ENCODE measurements around the gene RAD23A.
A peak's percentile ranks its signal among the peaks of the same experiment; 100 is the strongest.
"Not testable (repeated sequence)": the region's sequence is repeated elsewhere in the genome, so short reads cannot be mapped to it uniquely, and the experiment has no call there.

The RAD23A gene

DNA sequence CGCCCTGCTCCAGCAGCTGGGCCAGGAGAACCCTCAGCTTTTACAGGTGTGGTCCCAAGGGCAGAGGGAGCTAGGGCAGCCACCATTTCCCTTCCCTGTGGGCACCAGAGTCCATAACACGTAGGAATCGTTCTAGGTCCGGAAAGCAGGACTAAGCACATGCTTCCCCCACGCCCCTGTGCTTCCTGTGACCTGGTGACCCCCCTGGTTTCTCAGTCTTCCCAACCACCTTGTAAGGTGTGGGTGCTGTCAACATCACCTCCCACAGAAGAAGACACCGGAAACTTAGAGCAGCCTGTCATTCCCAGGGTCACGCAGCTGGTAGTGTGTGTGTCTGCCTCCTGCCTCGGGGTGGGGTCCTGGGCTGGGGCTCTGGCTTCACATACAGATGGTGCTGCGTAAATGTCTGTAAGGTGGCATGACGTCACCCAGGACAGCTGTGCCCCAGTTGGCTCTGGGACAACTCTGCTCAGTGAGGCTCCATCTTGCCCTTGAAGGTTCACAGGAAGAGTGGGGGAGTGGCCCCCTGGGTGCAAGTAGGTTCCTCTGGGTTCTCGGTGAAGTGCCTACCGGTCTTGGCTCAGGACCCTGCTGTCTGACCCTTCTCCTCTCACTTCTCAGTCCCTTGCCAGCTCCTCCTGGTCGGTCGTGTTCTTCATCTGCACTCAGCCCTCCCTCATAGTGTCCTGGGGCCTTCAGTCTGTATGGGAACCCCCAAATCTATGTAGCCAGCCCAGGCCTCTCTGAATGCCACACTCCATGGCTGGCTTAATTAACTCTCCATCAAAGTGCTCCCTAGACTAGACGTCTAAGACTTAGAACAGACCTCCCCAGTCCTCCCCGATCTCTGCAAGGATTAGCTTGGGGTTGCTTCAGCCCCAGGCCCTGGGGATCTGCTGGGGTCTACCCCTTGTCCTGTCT is 4.0 kb downstream of the RAD23A start:
- peaks cover 36 to 44% of the 10 kb centered on the region in 2 donors for H3K36me3 ChIP-seq (ENCODE audit: control insufficient read depth in 2 of 2, insufficient read depth in 2 of 2, low read length in 2 of 2)
- peaks cover 35% of the 10 kb centered on the region for H3K4me1 ChIP-seq (ENCODE audit: control insufficient read depth, insufficient read depth, low read length)
- no peaks in the 10 kb centered on the region for H3K9me3 ChIP-seq (ENCODE audit: control insufficient read depth in 2 of 2, low read length in 2 of 2)
- H3K9ac ChIP-seq (ENCODE audit: low read length in 2 of 2) = no peak overlapping the region
- no peaks in the 10 kb centered on the region for H3K27me3 ChIP-seq (ENCODE audit: control insufficient read depth in 1 of 2, insufficient read depth in 2 of 2, low read length in 2 of 2)
- H3K27ac ChIP-seq (ENCODE audit: low read length) = no peak overlapping the region
- no peak overlapping the region for H3K4me3 ChIP-seq (ENCODE audit: low read length in 2 of 2)

GRCh38 chr19:12952050-12952449 is 6.4 kb downstream of the RAD23A start:
- H3K27ac ChIP-seq (ENCODE audit: low read length); H3K9me3 ChIP-seq (ENCODE audit: control insufficient read depth in 2 of 2, low read length in 2 of 2): not testable (repeated sequence)

GRCh38 chr19:12952488-12953137 is 7.0 kb downstream of the RAD23A start:
- H3K36me3 ChIP-seq (ENCODE audit: control insufficient read depth in 2 of 2, insufficient read depth in 2 of 2, low read length in 2 of 2) = peaks cover 36 to 43% of the 10 kb centered on the region in 2 donors
- H3K27ac ChIP-seq (ENCODE audit: low read length) = no peak overlapping the region
- H3K9me3 ChIP-seq (ENCODE audit: control insufficient read depth in 2 of 2, low read length in 2 of 2) = no peaks in the 10 kb centered on the region
- H3K4me1 ChIP-seq (ENCODE audit: control insufficient read depth, insufficient read depth, low read length) = peaks cover 31% of the 10 kb centered on the region
- H3K27me3 ChIP-seq (ENCODE audit: control insufficient read depth in 1 of 2, insufficient read depth in 2 of 2, low read length in 2 of 2) = no peaks in the 10 kb centered on the region
- no peak overlapping the region for H3K4me3 ChIP-seq (ENCODE audit: low read length in 2 of 2)
- H3K9ac ChIP-seq (ENCODE audit: low read length in 2 of 2) = no peak overlapping the region

More at GRCh38 chr19:12952050-12952449, 6.4 kb downstream of the RAD23A start:
- H3K9ac ChIP-seq (ENCODE audit: low read length in 2 of 2); H3K4me3 ChIP-seq (ENCODE audit: low read length in 2 of 2); H3K27me3 ChIP-seq (ENCODE audit: control insufficient read depth in 1 of 2, insufficient read depth in 2 of 2, low read length in 2 of 2): not testable (repeated sequence)
- Histone ChIP-seq H3K4me1 (ENCODE audit: control insufficient read depth, insufficient read depth, low read length) (peaks cover 36% of the 10 kb centered on the region), H3K36me3 (ENCODE audit: control insufficient read depth in 2 of 2, insufficient read depth in 2 of 2, low read length in 2 of 2) (peaks cover 39 to 46% of the 10 kb centered on the region in 2 donors)

DNA sequence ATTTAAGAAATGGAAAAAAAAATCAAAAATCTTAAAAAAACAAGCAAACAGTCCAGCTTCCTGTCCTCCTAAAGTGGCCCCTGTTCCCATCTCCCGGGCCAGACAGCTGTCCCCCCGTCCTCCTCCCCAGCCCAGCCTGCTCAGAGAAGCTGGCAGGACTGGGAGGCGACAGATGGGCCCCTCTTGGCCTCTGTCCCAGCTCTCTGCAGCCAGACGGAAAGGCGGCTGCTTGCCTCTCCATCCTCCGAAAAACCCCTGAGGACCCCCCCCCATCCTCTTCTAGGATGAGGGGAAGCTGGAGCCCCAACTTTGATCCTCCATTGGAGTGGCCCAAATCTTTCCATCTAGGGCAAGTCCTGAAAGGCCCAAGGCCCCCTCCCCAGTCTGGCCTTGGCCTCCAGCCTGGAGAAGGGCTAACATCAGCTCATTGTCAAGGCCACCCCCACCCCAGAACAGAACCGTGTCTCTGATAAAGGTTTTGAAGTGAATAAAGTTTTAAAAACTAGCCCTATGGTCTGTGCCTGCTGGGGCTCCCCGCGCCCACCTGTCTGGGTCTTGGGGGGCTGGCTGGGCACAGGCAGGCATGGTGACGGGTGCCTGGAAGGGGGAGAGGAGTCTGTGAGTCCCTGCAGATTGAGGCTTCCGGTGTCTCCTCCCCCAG is 7.6 kb downstream of the RAD23A start:
- H3K4me1 ChIP-seq (ENCODE audit: control insufficient read depth, insufficient read depth, low read length) = peaks cover 28% of the 10 kb centered on the region
- H3K9ac ChIP-seq (ENCODE audit: low read length in 2 of 2) = no peak overlapping the region

DNA sequence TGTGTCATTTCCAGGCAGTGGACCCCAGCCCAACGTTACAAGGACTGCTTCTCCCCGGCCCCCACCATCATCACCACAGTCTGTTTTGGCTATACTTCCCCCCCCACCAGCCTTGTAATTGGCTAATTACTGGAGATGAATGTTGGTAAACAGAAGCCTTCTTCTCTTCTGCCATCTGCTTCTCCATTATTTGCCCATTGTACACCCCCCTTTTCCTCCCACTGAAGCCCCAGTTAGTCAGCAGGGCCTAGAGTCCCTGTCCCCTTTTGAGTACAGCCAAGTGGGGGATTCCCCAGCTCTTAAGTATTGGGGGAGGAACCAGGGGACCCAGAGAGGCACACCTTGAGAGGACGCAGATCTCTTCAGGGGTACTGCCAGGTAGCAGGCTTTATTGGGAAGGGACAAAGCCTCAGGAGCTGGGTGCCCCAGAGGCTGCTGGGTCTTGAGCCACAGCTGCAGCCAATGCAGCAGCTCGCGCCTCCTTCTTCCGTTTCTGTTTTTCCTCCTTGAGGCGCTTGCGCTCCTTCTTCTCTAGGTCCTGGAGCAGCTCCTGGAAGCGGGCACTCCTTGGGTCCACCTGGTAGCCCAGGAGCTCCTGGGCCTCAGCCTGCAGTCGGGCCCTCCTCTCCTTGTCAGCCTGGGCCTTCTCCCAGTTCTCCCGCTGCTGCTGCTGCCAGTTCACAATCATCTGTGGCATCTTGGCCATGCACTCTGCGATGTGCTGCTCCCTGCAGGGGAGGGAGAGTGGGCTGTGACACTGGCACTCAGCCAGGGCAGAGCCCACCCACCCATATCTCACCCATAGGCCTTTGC is 8.3 kb downstream of the RAD23A start:
- Histone ChIP-seq H3K4me3 (ENCODE audit: low read length in 2 of 2) (no peak overlapping the region), H3K36me3 (ENCODE audit: control insufficient read depth in 2 of 2, insufficient read depth in 2 of 2, low read length in 2 of 2) (peaks cover 23 to 30% of the 10 kb centered on the region in 2 donors), H3K9me3 (ENCODE audit: control insufficient read depth in 2 of 2, low read length in 2 of 2) (no peaks in the 10 kb centered on the region), H3K4me1 (ENCODE audit: control insufficient read depth, insufficient read depth, low read length) (peaks cover 28% of the 10 kb centered on the region), H3K27ac (ENCODE audit: low read length) (no peak overlapping the region), H3K27me3 (ENCODE audit: control insufficient read depth in 1 of 2, insufficient read depth in 2 of 2, low read length in 2 of 2) (no peaks in the 10 kb centered on the region), H3K9ac (ENCODE audit: low read length in 2 of 2) (no peak overlapping the region)

More for the DNA sequence above, 7.6 kb downstream of the RAD23A start:
- no peak overlapping the region for H3K27ac ChIP-seq (ENCODE audit: low read length)
- no peak overlapping the region for H3K4me3 ChIP-seq (ENCODE audit: low read length in 2 of 2)
- peaks cover 31 to 38% of the 10 kb centered on the region in 2 donors for H3K36me3 ChIP-seq (ENCODE audit: control insufficient read depth in 2 of 2, insufficient read depth in 2 of 2, low read length in 2 of 2)
- no peaks in the 10 kb centered on the region for H3K27me3 ChIP-seq (ENCODE audit: control insufficient read depth in 1 of 2, insufficient read depth in 2 of 2, low read length in 2 of 2)
- H3K9me3 ChIP-seq (ENCODE audit: control insufficient read depth in 2 of 2, low read length in 2 of 2) = no peaks in the 10 kb centered on the region

- H3K9ac ChIP-seq (ENCODE audit: low read length in 2 of 2) = no peak overlapping the region
- H3K27me3 ChIP-seq (ENCODE audit: control insufficient read depth in 1 of 2, insufficient read depth in 2 of 2, low read length in 2 of 2) = no peaks in the 10 kb centered on the region
- H3K4me1 ChIP-seq (ENCODE audit: control insufficient read depth, insufficient read depth, low read length) = peaks cover 28% of the 10 kb centered on the region
- no peak overlapping the region for H3K4me3 ChIP-seq (ENCODE audit: low read length in 2 of 2)
- no peak overlapping the region for H3K27ac ChIP-seq (ENCODE audit: low read length)
- H3K9me3 ChIP-seq (ENCODE audit: control insufficient read depth in 2 of 2, low read length in 2 of 2) = no peaks in the 10 kb centered on the region
- H3K36me3 ChIP-seq (ENCODE audit: control insufficient read depth in 2 of 2, insufficient read depth in 2 of 2, low read length in 2 of 2) = peaks cover 17 to 24% of the 10 kb centered on the region in 2 donors
These were observed 8.9 kb downstream of the RAD23A start for GRCh38 chr19:12954612-12954962.

- H3K9me3 ChIP-seq (ENCODE audit: control insufficient read depth in 2 of 2, low read length in 2 of 2); H3K9ac ChIP-seq (ENCODE audit: low read length in 2 of 2); H3K27me3 ChIP-seq (ENCODE audit: control insufficient read depth in 1 of 2, insufficient read depth in 2 of 2, low read length in 2 of 2): not testable (repeated sequence)
- Histone ChIP-seq H3K4me3 (ENCODE audit: low read length in 2 of 2) (peak overlapping the region in 1 of 2 donors; percentile 93), H3K4me1 (ENCODE audit: control insufficient read depth, insufficient read depth, low read length) (peaks cover 28% of the 10 kb centered on the region), H3K27ac (ENCODE audit: low read length) (peak overlapping the region; percentile 76), H3K36me3 (ENCODE audit: control insufficient read depth in 2 of 2, insufficient read depth in 2 of 2, low read length in 2 of 2) (peaks cover 11 to 18% of the 10 kb centered on the region in 2 donors)
These were observed 9.9 kb downstream of the RAD23A start for GRCh38 chr19:12955575-12955974.

- peak overlapping the region; percentile 93 to 95 for H3K4me3 ChIP-seq (ENCODE audit: low read length in 2 of 2)
- H3K4me1 ChIP-seq (ENCODE audit: control insufficient read depth, insufficient read depth, low read length) = peaks cover 28% of the 10 kb centered on the region
- H3K27me3 ChIP-seq (ENCODE audit: control insufficient read depth in 1 of 2, insufficient read depth in 2 of 2, low read length in 2 of 2) = no peaks in the 10 kb centered on the region
- peaks cover 11 to 17% of the 10 kb centered on the region in 2 donors for H3K36me3 ChIP-seq (ENCODE audit: control insufficient read depth in 2 of 2, insufficient read depth in 2 of 2, low read length in 2 of 2)
- H3K9me3 ChIP-seq (ENCODE audit: control insufficient read depth in 2 of 2, low read length in 2 of 2) = no peaks in the 10 kb centered on the region
- H3K27ac ChIP-seq (ENCODE audit: low read length) = peak overlapping the region; percentile 76
- no peak overlapping the region for H3K9ac ChIP-seq (ENCODE audit: low read length in 2 of 2)
These were observed 10.3 kb downstream of the RAD23A start for GRCh38 chr19:12955996-12956395.

DNA sequence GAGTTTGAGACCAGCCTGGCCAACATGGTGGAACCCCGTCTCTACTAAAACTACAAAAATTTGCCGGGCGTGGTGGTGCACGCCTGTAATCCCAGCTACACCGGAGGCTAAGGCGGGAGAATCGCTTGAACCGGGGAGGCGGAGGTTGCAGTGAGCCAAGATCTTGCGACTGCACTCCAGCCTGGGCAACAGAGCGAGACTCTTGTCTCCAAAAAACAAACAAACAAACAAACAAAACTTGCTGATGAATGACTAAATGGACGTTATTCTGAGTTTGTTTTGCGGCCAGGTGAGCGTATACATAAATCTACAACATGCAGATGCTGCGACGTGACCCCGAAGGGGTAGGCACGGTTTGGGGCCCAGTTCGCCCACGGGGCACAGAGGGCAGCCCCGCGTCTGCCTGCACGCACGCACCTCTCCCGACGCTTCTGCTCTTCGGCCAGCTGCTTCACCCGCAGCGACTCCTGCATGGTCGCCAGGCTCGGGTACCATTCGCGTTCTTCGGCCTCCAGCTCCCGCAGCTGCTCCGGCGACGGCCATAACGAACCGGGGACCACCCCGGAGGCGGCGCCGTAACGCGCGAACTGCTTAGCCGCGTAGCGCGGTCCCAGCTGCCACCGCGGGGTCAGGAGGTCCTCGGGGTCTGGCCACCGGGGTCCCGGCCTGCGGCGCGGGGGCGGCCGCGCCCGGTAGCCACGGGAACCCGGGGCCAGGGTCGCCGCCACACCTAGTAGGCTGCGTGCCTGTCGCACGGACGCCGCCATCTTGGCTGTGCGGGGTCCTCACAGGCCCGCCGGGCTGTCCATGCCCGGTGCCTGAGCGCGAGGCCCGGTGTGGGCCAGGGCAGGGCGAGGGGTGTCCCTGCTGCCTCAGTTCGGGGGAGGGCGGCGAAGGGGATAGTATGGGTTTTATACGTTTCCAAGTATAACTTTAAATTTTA is 11.1 kb downstream of the RAD23A start, which contains the start of gene GADD45GIP1:
GADD45GIP1 (minus strand) TSS at position 778 of the 943 bp plus-strand sequence; CDS start at position 767, 11 bp downstream.
- H3K27me3 ChIP-seq (ENCODE audit: control insufficient read depth in 1 of 2, insufficient read depth in 2 of 2, low read length in 2 of 2) = no peaks in the 10 kb centered on the region
- peak within 1 kb of the TSS; percentile 81 to 95 for H3K9ac ChIP-seq (ENCODE audit: low read length in 2 of 2)
- H3K4me1 ChIP-seq (ENCODE audit: control insufficient read depth, insufficient read depth, low read length) = peaks cover 28% of the 10 kb centered on the region
- peak within 1 kb of the TSS; percentile 76 for H3K27ac ChIP-seq (ENCODE audit: low read length)
- H3K4me3 ChIP-seq (ENCODE audit: low read length in 2 of 2) = peak within 1 kb of the TSS; percentile 93 to 95
- peaks cover 11 to 12% of the 10 kb centered on the region in 2 donors for H3K36me3 ChIP-seq (ENCODE audit: control insufficient read depth in 2 of 2, insufficient read depth in 2 of 2, low read length in 2 of 2)
- H3K9me3 ChIP-seq (ENCODE audit: control insufficient read depth in 2 of 2, low read length in 2 of 2) = no peaks in the 10 kb centered on the region
